ENCODE measurements around the gene RBMS1. TPM values are rescaled to one million over a fixed set of nuclear protein-coding genes. Genes with fewer than 3 reads are reported as not detected.

The RBMS1 gene
- total and polyA plus RNA-seq, 3 donors from 2014 or later: 26.8 to 34.7 (median 30.0) TPM

DNA sequence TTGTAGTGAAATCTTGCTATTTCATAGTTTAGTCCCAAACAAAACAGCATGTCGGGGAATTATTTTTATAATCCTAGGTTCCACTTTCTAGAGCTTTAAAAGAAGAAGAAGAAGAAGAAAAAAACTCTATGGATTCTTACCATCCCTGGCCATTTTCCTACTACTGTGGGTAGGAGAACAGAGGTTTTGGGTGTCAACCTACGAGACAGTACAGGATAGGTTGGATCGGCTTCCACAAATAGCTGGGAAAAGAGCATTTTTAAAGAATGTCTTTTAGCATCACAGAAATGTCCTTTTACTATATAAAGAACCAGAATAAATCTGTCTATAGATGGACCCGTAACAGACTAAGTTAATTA is 65.2 kb downstream of the RBMS1 start:
- H3K36me3 ChIP-seq (ENCODE audit: low read depth, missing control alignments): no peaks in the 10 kb centered on the region
- intact Hi-C loops (cut with DNase I; ENCODE audit: low total_unique reads): no loop called here
- peak overlapping the region; percentile 21 to 42 for H3K27ac ChIP-seq
- WGBS, 2 donors: 58 to 61% methylated on average over 4 of the region's 4 CpGs
- TF ChIP-seq POLR2A (IDR thresholded peaks at IDR 0.05): no peak
- TF ChIP-seq, protein P1, sequence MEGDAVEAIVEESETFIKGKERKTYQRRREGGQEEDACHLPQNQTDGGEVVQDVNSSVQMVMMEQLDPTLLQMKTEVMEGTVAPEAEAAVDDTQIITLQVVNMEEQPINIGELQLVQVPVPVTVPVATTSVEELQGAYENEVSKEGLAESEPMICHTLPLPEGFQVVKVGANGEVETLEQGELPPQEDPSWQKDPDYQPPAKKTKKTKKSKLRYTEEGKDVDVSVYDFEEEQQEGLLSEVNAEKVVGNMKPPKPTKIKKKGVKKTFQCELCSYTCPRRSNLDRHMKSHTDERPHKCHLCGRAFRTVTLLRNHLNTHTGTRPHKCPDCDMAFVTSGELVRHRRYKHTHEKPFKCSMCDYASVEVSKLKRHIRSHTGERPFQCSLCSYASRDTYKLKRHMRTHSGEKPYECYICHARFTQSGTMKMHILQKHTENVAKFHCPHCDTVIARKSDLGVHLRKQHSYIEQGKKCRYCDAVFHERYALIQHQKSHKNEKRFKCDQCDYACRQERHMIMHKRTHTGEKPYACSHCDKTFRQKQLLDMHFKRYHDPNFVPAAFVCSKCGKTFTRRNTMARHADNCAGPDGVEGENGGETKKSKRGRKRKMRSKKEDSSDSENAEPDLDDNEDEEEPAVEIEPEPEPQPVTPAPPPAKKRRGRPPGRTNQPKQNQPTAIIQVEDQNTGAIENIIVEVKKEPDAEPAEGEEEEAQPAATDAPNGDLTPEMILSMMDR (IDR thresholded peaks at IDR 0.05): no peak
- no peak overlapping the region for H3K4me3 ChIP-seq
- H3K9me3 ChIP-seq: no peaks in the 10 kb centered on the region
- DNase-seq: no peak
- peaks cover 5% of the 10 kb centered on the region for H3K4me1 ChIP-seq
- H3K27me3 ChIP-seq: no peaks in the 10 kb centered on the region

DNA sequence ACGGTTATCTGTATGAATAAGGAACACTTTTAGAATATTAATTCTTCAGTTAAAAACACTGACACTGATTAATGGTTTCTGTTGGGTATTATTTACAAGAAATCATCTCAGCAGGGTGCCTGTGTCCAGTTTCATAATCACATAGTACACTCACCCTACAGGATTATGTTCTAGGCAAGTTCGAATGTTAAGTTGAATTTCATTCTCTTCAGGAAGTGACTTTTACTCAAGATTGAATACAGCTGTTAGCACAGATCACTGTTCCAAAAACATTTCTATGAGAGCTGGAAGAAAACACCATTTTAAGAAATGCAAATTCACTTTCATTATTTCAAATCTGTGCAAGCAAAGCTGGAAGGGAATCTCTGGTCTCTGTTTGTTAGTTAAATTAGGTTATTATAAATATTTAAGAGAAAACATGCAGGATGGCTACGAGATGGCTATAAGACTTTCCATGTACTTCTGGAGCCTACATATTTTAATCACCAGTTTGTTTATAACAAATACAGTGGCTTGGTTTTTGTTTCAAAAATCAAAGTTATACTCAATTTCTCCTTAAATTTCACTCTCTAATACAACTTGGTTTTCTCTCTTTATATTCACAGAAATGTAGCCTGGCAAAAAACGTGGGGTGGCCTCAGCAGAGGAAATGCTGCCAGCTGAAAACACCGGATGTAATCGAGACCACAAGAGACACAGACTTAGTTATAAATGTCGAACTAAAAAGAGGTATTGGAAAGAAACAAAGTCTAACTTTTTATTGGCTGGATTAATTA is 65.8 kb downstream of the RBMS1 start:
- Histone ChIP-seq H3K4me1 (peaks cover 5% of the 10 kb centered on the region), H3K36me3 (ENCODE audit: low read depth, missing control alignments) (no peaks in the 10 kb centered on the region), H3K9me3 (no peaks in the 10 kb centered on the region), H3K27me3 (no peaks in the 10 kb centered on the region), H3K27ac (peak overlapping the region; percentile 21 to 42), H3K4me3 (no peak overlapping the region)
- 40 to 41% methylated on average over 7 of the region's 7 CpGs for WGBS, 2 donors
- TF ChIP-seq POLR2A (IDR thresholded peaks at IDR 0.05): no peak
- TF ChIP-seq, protein P1 (IDR thresholded peaks at IDR 0.05): no peak
- intact Hi-C loops (cut with DNase I; ENCODE audit: low total_unique reads): no loop called here
- no peak for DNase-seq

DNA sequence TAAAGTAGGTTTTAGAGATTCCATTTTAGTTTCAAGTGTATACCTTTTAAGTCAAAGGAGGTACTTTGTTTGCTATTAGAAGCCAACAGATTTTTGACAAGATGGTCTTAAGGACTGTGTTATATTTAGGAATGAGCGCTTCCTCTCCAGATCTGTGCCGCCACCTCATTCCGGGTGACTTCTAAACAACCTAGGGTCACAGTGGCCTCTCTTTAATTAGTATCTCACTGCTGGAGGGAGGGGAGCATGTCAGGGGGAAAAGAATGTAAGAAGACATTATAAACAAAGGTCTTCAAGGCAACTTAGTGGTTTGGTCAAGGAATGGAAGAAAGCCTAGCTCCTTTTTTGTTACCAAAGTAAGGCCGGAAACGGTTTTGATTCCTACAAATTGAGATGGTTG is 67.0 kb downstream of the RBMS1 start:
- no peak overlapping the region for H3K27ac ChIP-seq
- peaks cover 5% of the 10 kb centered on the region for H3K4me1 ChIP-seq
- H3K27me3 ChIP-seq: no peaks in the 10 kb centered on the region
- H3K36me3 ChIP-seq (ENCODE audit: low read depth, missing control alignments): no peaks in the 10 kb centered on the region
- no peak for DNase-seq
- H3K9me3 ChIP-seq: no peaks in the 10 kb centered on the region
- H3K4me3 ChIP-seq: no peak overlapping the region
- 93 to 95% methylated on average over 5 of the region's 5 CpGs for WGBS, 2 donors
- TF ChIP-seq, protein P1 (IDR thresholded peaks at IDR 0.05): no peak
- TF ChIP-seq POLR2A (IDR thresholded peaks at IDR 0.05): no peak
- intact Hi-C loops (cut with DNase I; ENCODE audit: low total_unique reads): no loop called here

DNA sequence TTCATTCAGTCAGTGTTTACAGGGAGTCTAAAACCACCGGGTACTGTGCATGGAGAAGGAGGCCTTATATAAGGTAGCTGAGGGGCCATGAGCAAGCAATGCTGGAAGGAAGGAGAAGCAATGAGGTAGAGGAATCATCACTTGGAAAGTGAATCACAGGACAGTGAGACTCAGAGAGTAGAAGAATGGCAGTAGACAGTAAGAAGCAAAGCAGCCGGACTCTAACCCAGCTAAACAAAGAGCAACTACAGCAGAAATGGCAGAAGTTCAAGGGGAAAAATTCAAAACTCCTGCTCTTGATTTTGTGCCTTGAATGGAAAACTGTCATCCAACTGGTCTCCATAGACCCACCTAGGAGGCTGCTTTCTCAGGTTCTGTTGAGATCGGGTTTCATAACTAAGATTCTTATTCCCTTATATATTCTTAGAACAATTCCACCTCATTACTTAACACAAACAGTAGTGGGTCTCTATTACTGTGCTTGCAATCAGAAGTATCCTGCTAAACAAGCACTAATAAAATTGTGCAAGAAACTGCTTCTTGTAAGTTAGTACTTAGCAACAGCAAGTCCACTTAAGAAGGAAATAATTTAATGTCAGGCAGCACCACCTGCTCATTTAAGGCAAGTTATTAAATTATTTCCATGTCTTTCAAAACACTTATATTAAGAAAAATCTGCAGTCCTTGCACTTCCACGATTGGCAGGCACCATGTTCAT is 68.0 kb downstream of the RBMS1 start:
- Histone ChIP-seq H3K27ac (no peak overlapping the region), H3K4me1 (peaks cover 5% of the 10 kb centered on the region), H3K27me3 (no peaks in the 10 kb centered on the region), H3K9me3 (no peaks in the 10 kb centered on the region), H3K4me3 (no peak overlapping the region), H3K36me3 (ENCODE audit: low read depth, missing control alignments) (no peaks in the 10 kb centered on the region)
- TF ChIP-seq POLR2A (IDR thresholded peaks at IDR 0.05): no peak
- TF ChIP-seq, protein P1 (IDR thresholded peaks at IDR 0.05): no peak
- DNase-seq: no peak
- intact Hi-C loops (cut with DNase I; ENCODE audit: low total_unique reads): no loop called here
- WGBS, 2 donors: 69 to 70% methylated on average over 4 of the region's 4 CpGs
